HepG2 (cell line): ENCODE data around the gene INF2. TPM values are rescaled to one million over a fixed set of nuclear protein-coding genes. Genes with fewer than 3 reads are reported as not detected.

ENCODE experiments used
- HNRNPUL1 ChIP-seq: fragments of 200-400 bp; formaldehyde crosslinking; IDR thresholded peaks from 2 replicates; pipeline ENCODE4 v1.6.1; 2017; ENCODE audit warnings: low read depth, mild to moderate bottlenecking, low read length, moderate library complexity
- THYN1 ChIP-seq: sonication (generic); formaldehyde crosslinking; IDR thresholded peaks from 2 replicates; pipeline ENCODE4 v1.8.1; 2023; ENCODE audit warnings: low read depth, mild to moderate bottlenecking, moderate library complexity, missing genetic modification reagents, borderline replicate concordance
- TP53 ChIP-seq: sonication (generic); formaldehyde crosslinking; conservative IDR thresholded peaks from 2 replicates; pipeline ENCODE4 v1.4.0; 2020; ENCODE audit warnings: missing genetic modification reagents
- ZFAT ChIP-seq: sonication (generic); formaldehyde crosslinking; conservative IDR thresholded peaks from 2 replicates; pipeline ENCODE4 v1.8.1; 2023; ENCODE audit warnings: missing genetic modification reagents, inconsistent platforms
- ZNF136 ChIP-seq: sonication (generic); formaldehyde crosslinking; IDR thresholded peaks from 2 replicates; pipeline ENCODE4 v1.8.1; 2022; ENCODE audit warnings: low read depth, mild to moderate bottlenecking, moderate library complexity, missing genetic modification reagents
- ZNF160 ChIP-seq: sonication (generic); formaldehyde crosslinking; IDR thresholded peaks from 2 replicates; pipeline ENCODE4 v1.8.0; 2022; ENCODE audit warnings: mild to moderate bottlenecking, inconsistent platforms, missing genetic modification reagents
- ZNF431 ChIP-seq: sonication (generic); formaldehyde crosslinking; IDR thresholded peaks from 2 replicates; pipeline ENCODE4 v1.9.0; 2022; ENCODE audit warnings: missing genetic modification reagents, low read depth, mild to moderate bottlenecking, borderline replicate concordance
- ZNF572 ChIP-seq: sonication (generic); formaldehyde crosslinking; IDR thresholded peaks from 2 replicates; pipeline ENCODE4 v1.5.1; 2020; ENCODE audit warnings: mild to moderate bottlenecking, missing genetic modification reagents
- polyA plus RNA-seq, 8 experiments: library from polyadenylated mRNA; depleted of rRNA in 3 of 8; stranded (reverse) in 7 of 8; unstranded in 1 of 8; fragments of >200 nt; fragmentation: Illumina TruSeq in 4 of 8; extraction: Trizol in 4 of 8; gene quantifications; 2 replicates each; pipeline versions ENCODE4 v1.2.1 to v1.2.3, GENCODE V29; 2011 to 2016; ENCODE audit warnings: low read depth in 4 of 8, missing spikeins in 1 of 8, mixed read lengths in 1 of 8; ENCODE audit not compliant: insufficient read depth in 1 of 8
- total RNA-seq, 5 experiments: library from RNA; depleted of rRNA; stranded (reverse); fragments of >200 nt; fragmentation: Illumina TruSeq; extraction: Trizol; gene quantifications; 2 replicates each; pipeline ENCODE4 v1.2.3, GENCODE V29; 2016; ENCODE audit warnings: low read depth in 1 of 5
- TF ChIP-seq, protein P1 (sequence below): sonication (generic); formaldehyde crosslinking; IDR thresholded peaks from 2 replicates; pipeline ENCODE4 v1.4.0; 2020; ENCODE audit warnings: missing genetic modification reagents
- TF ChIP-seq, protein P2 (sequence below): sonication (generic); formaldehyde crosslinking; IDR thresholded peaks from 2 replicates; pipeline ENCODE4 v1.8.0; 2022; ENCODE audit warnings: mild to moderate bottlenecking, missing genetic modification reagents, moderate library complexity
- TF ChIP-seq, protein P3 (sequence below): sonication (generic); formaldehyde crosslinking; IDR thresholded peaks from 2 replicates; pipeline ENCODE4 v1.5.0; 2020; ENCODE audit warnings: mild to moderate bottlenecking, missing genetic modification reagents, moderate library complexity
- TF ChIP-seq, protein P4 (sequence below): IDR thresholded peaks from 2 replicates; pipeline ENCODE4 v1.6.1; 2016; ENCODE audit warnings: low read depth, missing genetic modification reagents, missing compliant biosample characterization
- TF ChIP-seq, protein P5 (sequence below): sonication (generic); formaldehyde crosslinking; IDR thresholded peaks from 2 replicates; pipeline ENCODE4 v1.4.0; 2020; ENCODE audit warnings: mild to moderate bottlenecking, missing genetic modification reagents

INF2 gene
- total and polyA plus RNA-seq, 2 of the 13 experiments (the other 11 are each of a cell fraction or from before 2014, with no cell fraction given), result 16.4 to 26.4 TPM

DNA sequence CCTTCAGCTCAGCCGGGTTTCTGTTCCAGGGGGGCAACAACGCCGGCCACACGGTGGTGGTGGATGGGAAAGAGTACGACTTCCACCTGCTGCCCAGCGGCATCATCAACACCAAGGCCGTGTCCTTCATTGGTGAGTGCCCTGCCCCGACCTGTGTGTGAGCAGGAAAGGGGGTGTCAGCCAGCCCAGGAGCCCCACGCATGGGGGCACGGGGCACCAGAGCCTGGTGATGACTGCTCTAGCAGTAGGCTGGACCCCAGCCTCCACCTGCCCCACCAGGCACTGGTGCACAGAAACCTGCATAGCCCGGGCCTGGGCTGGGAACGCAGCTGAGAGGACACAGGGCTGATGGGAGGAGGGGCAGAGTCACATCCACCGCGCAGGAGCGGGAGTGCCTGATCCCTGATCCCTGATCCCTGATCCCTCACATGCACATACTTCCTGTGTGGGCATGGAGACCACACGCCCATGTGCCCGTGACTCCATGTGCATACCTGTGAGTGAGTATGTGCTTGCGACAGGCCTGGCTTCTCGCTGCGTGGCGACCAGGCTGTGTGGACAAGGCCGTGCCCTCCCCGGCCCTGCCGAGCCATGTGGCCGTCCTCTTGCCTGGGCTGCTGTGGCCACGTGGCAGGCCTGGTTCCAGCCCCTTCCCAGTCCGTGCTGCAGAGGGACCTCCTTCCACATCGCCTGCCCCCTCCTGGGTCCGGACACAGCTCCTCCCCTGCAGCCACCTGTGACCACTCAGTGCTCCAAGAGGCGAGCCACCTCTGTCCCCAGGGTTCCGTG, 45.8 kb downstream of the INF2 start (continued):
- no peak for TF ChIP-seq ZNF136
- TF ChIP-seq, protein P1, sequence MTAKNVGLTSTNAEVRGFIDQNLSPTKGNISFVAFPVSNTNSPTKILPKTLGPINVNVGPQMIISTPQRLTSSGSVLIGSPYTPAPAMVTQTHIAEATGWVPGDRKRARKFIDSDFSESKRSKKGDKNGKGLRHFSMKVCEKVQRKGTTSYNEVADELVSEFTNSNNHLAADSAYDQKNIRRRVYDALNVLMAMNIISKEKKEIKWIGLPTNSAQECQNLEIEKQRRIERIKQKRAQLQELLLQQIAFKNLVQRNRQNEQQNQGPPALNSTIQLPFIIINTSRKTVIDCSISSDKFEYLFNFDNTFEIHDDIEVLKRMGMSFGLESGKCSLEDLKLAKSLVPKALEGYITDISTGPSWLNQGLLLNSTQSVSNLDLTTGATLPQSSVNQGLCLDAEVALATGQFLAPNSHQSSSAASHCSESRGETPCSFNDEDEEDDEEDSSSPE (CRISPR knock-in tag), result peak; percentile 68
- TF ChIP-seq, protein P2, sequence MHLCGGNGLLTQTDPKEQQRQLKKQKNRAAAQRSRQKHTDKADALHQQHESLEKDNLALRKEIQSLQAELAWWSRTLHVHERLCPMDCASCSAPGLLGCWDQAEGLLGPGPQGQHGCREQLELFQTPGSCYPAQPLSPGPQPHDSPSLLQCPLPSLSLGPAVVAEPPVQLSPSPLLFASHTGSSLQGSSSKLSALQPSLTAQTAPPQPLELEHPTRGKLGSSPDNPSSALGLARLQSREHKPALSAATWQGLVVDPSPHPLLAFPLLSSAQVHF (CRISPR knock-in tag), result peak; percentile 30; the same call in 1 of the 2 replicates
- peak; percentile 78 for TF ChIP-seq ZNF431 (CRISPR knock-in tag)
- no peak for TF ChIP-seq THYN1 (CRISPR knock-in tag)
- no peak for TF ChIP-seq ZFAT (CRISPR knock-in tag)
- 0 out of 2 replicates have a peak, but pooled peaks have one; percentile 59 for TF ChIP-seq ZNF160 (CRISPR knock-in tag)
- TF ChIP-seq, protein P3, sequence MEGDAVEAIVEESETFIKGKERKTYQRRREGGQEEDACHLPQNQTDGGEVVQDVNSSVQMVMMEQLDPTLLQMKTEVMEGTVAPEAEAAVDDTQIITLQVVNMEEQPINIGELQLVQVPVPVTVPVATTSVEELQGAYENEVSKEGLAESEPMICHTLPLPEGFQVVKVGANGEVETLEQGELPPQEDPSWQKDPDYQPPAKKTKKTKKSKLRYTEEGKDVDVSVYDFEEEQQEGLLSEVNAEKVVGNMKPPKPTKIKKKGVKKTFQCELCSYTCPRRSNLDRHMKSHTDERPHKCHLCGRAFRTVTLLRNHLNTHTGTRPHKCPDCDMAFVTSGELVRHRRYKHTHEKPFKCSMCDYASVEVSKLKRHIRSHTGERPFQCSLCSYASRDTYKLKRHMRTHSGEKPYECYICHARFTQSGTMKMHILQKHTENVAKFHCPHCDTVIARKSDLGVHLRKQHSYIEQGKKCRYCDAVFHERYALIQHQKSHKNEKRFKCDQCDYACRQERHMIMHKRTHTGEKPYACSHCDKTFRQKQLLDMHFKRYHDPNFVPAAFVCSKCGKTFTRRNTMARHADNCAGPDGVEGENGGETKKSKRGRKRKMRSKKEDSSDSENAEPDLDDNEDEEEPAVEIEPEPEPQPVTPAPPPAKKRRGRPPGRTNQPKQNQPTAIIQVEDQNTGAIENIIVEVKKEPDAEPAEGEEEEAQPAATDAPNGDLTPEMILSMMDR (CRISPR knock-in tag), result peak; percentile 29
- TF ChIP-seq, protein P4, sequence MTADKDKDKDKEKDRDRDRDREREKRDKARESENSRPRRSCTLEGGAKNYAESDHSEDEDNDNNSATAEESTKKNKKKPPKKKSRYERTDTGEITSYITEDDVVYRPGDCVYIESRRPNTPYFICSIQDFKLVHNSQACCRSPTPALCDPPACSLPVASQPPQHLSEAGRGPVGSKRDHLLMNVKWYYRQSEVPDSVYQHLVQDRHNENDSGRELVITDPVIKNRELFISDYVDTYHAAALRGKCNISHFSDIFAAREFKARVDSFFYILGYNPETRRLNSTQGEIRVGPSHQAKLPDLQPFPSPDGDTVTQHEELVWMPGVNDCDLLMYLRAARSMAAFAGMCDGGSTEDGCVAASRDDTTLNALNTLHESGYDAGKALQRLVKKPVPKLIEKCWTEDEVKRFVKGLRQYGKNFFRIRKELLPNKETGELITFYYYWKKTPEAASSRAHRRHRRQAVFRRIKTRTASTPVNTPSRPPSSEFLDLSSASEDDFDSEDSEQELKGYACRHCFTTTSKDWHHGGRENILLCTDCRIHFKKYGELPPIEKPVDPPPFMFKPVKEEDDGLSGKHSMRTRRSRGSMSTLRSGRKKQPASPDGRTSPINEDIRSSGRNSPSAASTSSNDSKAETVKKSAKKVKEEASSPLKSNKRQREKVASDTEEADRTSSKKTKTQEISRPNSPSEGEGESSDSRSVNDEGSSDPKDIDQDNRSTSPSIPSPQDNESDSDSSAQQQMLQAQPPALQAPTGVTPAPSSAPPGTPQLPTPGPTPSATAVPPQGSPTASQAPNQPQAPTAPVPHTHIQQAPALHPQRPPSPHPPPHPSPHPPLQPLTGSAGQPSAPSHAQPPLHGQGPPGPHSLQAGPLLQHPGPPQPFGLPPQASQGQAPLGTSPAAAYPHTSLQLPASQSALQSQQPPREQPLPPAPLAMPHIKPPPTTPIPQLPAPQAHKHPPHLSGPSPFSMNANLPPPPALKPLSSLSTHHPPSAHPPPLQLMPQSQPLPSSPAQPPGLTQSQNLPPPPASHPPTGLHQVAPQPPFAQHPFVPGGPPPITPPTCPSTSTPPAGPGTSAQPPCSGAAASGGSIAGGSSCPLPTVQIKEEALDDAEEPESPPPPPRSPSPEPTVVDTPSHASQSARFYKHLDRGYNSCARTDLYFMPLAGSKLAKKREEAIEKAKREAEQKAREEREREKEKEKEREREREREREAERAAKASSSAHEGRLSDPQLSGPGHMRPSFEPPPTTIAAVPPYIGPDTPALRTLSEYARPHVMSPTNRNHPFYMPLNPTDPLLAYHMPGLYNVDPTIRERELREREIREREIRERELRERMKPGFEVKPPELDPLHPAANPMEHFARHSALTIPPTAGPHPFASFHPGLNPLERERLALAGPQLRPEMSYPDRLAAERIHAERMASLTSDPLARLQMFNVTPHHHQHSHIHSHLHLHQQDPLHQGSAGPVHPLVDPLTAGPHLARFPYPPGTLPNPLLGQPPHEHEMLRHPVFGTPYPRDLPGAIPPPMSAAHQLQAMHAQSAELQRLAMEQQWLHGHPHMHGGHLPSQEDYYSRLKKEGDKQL, result no peak
- no peak for TF ChIP-seq HNRNPUL1
- TF ChIP-seq TP53, result no peak
- TF ChIP-seq, protein P5, sequence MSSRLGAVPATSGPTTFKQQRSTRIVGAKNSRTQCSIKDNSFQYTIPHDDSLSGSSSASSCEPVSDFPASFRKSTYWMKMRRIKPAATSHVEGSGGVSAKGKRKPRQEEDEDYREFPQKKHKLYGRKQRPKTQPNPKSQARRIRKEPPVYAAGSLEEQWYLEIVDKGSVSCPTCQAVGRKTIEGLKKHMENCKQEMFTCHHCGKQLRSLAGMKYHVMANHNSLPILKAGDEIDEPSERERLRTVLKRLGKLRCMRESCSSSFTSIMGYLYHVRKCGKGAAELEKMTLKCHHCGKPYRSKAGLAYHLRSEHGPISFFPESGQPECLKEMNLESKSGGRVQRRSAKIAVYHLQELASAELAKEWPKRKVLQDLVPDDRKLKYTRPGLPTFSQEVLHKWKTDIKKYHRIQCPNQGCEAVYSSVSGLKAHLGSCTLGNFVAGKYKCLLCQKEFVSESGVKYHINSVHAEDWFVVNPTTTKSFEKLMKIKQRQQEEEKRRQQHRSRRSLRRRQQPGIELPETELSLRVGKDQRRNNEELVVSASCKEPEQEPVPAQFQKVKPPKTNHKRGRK (CRISPR knock-in tag), result no peak
- no peak for TF ChIP-seq ZNF572 (CRISPR knock-in tag)
